Esophagus muscularis mucosa (tissue), 4 donors: Measurements from ENCODE around the gene SH3PXD2A. TPM values are rescaled to one million over a fixed set of nuclear protein-coding genes. Genes with fewer than 3 reads are reported as not detected.

Experiments
- DNase-seq: peaks from one replicate; pipeline ENCODE4 v3.0.0-alpha.2; 2017; ENCODE audit errors: extremely low spot score
- H3K27ac ChIP-seq, 4 donors: fragments of 200-600 bp; sonication (generic); replicated peaks in 1 of 4; 1 replicate in 3 of 4; 2 replicates in 1 of 4; pipeline ENCODE4 v1.5.1; 2016 to 2019; ENCODE audit warnings: mild to moderate bottlenecking in 1 of 4
- H3K27me3 ChIP-seq, 4 donors: fragments of 200-600 bp; sonication (generic); one replicate each; pipeline versions ENCODE4 v1.5.1 to v1.6.0; 2016 to 2019
- H3K36me3 ChIP-seq, 4 donors: fragments of 200-600 bp; sonication (generic); one replicate each; pipeline ENCODE4 v1.5.1; 2016 to 2019
- H3K4me1 ChIP-seq, 4 donors: fragments of 200-600 bp; sonication (generic); one replicate each; pipeline ENCODE4 v1.5.1; 2016 to 2019
- H3K4me3 ChIP-seq, 4 donors: fragments of 200-600 bp; sonication (generic); 1 replicate in 2 of 4; 2 replicates in 2 of 4; pipeline ENCODE4 v1.5.1; 2016 to 2019; ENCODE audit warnings: mild to moderate bottlenecking in 4 of 4, moderate library complexity in 1 of 4
- H3K9me3 ChIP-seq, 4 donors: fragments of 200-600 bp; sonication (generic); 1 replicate in 3 of 4; 2 replicates in 1 of 4; pipeline ENCODE4 v1.5.1; 2016 to 2019
- EP300 ChIP-seq: sonication (generic); formaldehyde crosslinking; IDR thresholded peaks from one replicate; pipeline ENCODE4 v1.6.1; 2017; ENCODE audit warnings: antibody characterized with exemption
- POLR2A ChIP-seq: fragments of 450-650 bp; IDR thresholded peaks from one replicate; pipeline ENCODE4 v1.6.1; 2017; ENCODE audit warnings: antibody characterized with exemption, moderate library complexity, mild to moderate bottlenecking, low read depth
- POLR2AphosphoS5 ChIP-seq, 2 donors: sonication (generic); formaldehyde crosslinking; IDR thresholded peaks; one replicate each; pipeline ENCODE4 v1.6.1; 2017; ENCODE audit warnings: antibody characterized with exemption in 2 of 2
- WGBS: methylation state at CpG from one replicate; pipeline ENCODE4 v1.1.5; 2018; 5-methylcytosine and 5-hydroxymethylcytosine counted together
- intact Hi-C: fragments of 100-400 bp; cut with DNase I; formaldehyde crosslinking; loops from one replicate; pipeline ENCODE4 v1.15.1; 2023
- total RNA-seq, 4 donors: library from RNA; depleted of rRNA; stranded (reverse); fragments of >200 nt; gene quantifications; one replicate each; pipeline versions ENCODE4 v1.1.0 to v1.2.1, GENCODE V29; 2016
- TF ChIP-seq, protein P1 (sequence below), 3 experiments: fragments of 200-600 bp in 2 of 3; fragments of 450-650 bp in 1 of 3; sonication (generic) in 2 of 3; IDR thresholded peaks; one replicate each; pipeline ENCODE4 v1.5.1; 2017 to 2019; ENCODE audit warnings: antibody characterized with exemption in 3 of 3, mild to moderate bottlenecking in 2 of 3, moderate library complexity in 1 of 3

SH3PXD2A gene
- total RNA-seq, 4 donors from 2014 or later, result 30.5 to 69.3 (median 40.0) TPM

DNA sequence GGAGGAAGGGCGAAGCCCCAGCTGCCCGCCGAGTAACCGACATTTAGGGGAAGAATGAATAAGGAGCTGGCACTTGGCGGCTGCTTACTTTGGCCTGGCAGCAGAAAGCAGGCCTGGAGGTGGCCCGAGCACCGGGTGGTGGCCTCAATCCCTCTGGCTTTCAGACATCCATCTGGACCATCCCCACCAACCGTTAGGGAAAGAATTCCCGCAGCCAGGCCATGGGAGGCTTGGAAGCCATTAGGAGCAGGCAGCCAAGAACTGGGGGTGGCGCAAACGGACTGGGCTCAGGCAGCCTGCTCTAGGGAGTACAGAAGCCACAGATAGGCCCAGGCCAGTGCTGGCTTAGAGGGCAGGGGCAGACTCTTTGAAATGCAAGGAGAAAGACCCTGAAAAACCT lies 229.2 kb downstream of the SH3PXD2A start:
- no peak for DNase-seq
- Histone ChIP-seq H3K9me3 (no peaks in the 10 kb centered on the region), H3K27ac (no peak overlapping the region), H3K27me3 (no peaks in the 10 kb centered on the region), H3K4me3 (no peak overlapping the region), H3K36me3 (peaks cover 41 to 79% (median 73%) of the 10 kb centered on the region in 4 donors), H3K4me1 (peaks cover 13 to 51% (median 33%) of the 10 kb centered on the region in 4 donors)
- no peak for TF ChIP-seq EP300
- TF ChIP-seq, protein P1, sequence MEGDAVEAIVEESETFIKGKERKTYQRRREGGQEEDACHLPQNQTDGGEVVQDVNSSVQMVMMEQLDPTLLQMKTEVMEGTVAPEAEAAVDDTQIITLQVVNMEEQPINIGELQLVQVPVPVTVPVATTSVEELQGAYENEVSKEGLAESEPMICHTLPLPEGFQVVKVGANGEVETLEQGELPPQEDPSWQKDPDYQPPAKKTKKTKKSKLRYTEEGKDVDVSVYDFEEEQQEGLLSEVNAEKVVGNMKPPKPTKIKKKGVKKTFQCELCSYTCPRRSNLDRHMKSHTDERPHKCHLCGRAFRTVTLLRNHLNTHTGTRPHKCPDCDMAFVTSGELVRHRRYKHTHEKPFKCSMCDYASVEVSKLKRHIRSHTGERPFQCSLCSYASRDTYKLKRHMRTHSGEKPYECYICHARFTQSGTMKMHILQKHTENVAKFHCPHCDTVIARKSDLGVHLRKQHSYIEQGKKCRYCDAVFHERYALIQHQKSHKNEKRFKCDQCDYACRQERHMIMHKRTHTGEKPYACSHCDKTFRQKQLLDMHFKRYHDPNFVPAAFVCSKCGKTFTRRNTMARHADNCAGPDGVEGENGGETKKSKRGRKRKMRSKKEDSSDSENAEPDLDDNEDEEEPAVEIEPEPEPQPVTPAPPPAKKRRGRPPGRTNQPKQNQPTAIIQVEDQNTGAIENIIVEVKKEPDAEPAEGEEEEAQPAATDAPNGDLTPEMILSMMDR (IDR thresholded peaks at IDR 0.05), result no peak
- TF ChIP-seq POLR2AphosphoS5 (IDR thresholded peaks at IDR 0.05), result no peak
- TF ChIP-seq POLR2A, result no peak
- intact Hi-C loops, result no loop called here
- 82% methylated on average over 11 of the region's 11 CpGs for WGBS

DNA sequence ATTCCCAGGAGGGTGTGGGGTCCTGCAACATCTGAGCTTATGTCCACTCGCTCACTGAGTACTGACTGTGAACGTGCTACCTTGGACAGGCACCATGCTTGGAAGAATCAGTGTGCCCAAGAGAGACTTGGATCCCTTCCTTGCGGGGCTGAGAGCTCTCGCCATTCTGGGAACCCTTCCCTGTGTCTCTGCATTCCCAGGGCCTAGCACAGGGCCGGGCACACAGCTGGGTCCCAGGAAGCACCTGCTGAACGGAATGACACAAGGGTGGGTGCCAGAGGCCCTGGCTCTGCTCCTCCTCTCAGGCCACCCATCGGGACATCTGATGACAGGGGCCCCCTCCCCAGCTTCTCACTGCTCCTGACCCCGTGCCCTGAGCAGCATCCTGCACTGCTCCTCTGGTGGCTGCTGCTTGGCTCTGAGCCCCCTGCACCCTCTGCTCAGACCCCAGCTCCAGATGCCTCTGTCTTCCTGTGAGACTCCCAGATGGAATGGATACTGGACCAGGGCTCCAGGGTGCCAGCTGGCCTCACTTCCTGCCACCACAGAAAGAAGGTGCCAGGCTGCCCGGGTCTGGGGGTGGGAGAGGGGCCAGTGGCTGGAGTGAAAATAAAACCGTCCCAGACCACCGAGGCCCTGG lies 232.3 kb downstream of the SH3PXD2A start:
- H3K9me3 ChIP-seq, result no peaks in the 10 kb centered on the region
- intact Hi-C loops, result no loop called here
- H3K4me3 ChIP-seq, result no peak overlapping the region
- no peak for DNase-seq
- peaks cover 41 to 96% (median 87%) of the 10 kb centered on the region in 4 donors for H3K36me3 ChIP-seq
- 73% methylated on average over 5 of the region's 11 CpGs for WGBS
- no peaks in the 10 kb centered on the region for H3K27me3 ChIP-seq
- peaks cover 44 to 71% (median 52%) of the 10 kb centered on the region in 4 donors for H3K4me1 ChIP-seq
- peak overlapping the region in 3 of 4 donors; percentile 24 to 76 (median 50) for H3K27ac ChIP-seq
- TF ChIP-seq, protein P1 (IDR thresholded peaks at IDR 0.05), result no peak

DNA sequence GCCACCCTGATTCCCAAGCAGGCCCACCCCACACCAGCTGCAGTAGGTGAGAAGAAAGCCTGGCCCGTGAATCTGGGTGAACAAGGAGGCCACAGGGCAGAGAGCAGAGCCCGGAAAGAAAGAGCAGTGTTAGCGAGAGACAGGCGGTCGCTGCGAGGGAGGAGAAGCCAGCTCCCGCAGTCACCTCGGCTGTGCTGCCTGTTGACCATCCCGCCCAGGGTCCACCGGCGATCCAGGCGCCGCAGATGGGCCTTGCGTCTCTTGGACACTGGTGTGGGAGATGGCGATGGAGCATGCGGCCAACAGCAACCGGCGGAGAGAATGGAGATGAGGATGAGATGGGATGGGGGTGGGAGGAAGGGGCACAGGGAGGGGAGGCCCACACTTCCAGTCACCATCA lies 233.1 kb downstream of the SH3PXD2A start:
- intact Hi-C loops, result no loop called here
- H3K36me3 ChIP-seq, result peaks cover 39 to 96% (median 85%) of the 10 kb centered on the region in 4 donors
- WGBS, result 90% methylated on average over 18 of the region's 18 CpGs

DNA sequence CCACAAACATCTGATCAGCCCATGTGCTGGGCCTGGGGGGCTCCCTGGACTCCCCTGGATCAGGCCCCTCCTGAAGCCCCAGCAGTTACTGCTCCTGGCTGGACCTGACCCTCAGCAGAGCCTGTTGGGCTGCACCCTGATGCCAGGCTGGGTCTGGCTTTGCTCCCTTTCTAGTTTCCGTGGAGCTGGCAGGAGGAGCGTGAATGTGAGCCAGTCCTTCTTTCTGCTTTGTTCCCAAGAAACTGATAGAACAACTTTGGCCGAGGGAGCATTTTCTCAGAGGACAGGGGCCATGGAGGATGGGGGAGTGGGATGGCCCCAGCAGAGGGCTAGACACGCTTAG lies 233.6 kb downstream of the SH3PXD2A start:
- Histone ChIP-seq H3K27me3 (no peaks in the 10 kb centered on the region), H3K4me3 (no peak overlapping the region), H3K27ac (peak overlapping the region; percentile 32 to 76 (median 58)), H3K36me3 (peaks cover 35 to 96% (median 85%) of the 10 kb centered on the region in 4 donors), H3K9me3 (no peaks in the 10 kb centered on the region), H3K4me1 (peaks cover 57 to 72% (median 65%) of the 10 kb centered on the region in 4 donors)
- DNase-seq, result no peak
- WGBS, result 68% methylated on average over 4 of the region's 4 CpGs
- TF ChIP-seq POLR2AphosphoS5 (IDR thresholded peaks at IDR 0.05) (no peak), EP300 (no peak), POLR2A (no peak)
- TF ChIP-seq, protein P1 (IDR thresholded peaks at IDR 0.05), result no peak
- intact Hi-C loops, result no loop called here

More for the DNA sequence above, 233.1 kb downstream of the SH3PXD2A start:
- H3K27ac ChIP-seq, result peak overlapping the region; percentile 32 to 76 (median 58)
- TF ChIP-seq, protein P1 (IDR thresholded peaks at IDR 0.05), result no peak
- TF ChIP-seq EP300 (no peak), POLR2AphosphoS5 (IDR thresholded peaks at IDR 0.05) (no peak), POLR2A (no peak)
- peaks cover 52 to 71% (median 59%) of the 10 kb centered on the region in 4 donors for H3K4me1 ChIP-seq
- H3K4me3 ChIP-seq, result no peak overlapping the region
- H3K27me3 ChIP-seq, result no peaks in the 10 kb centered on the region
- no peaks in the 10 kb centered on the region for H3K9me3 ChIP-seq
- DNase-seq, result no peak
